KMS-11 (cell line): ENCODE measurements around the gene TNN.

Source experiments
- H2AFZ ChIP-seq: fragments of 200-600 bp; sonication (generic); 2 replicates; pipeline ENCODE4 v1.6.1; 2016; ENCODE audit warnings: antibody characterized with exemption, mixed run types, low read depth
- H3K27ac ChIP-seq: fragments of 200-600 bp; sonication (generic); 2 replicates; pipeline ENCODE4 v1.6.1; 2016; ENCODE audit warnings: mild to moderate bottlenecking, mixed run types
- H3K27me3 ChIP-seq: fragments of 200-600 bp; sonication (generic); 2 replicates; pipeline ENCODE4 v1.6.1; 2017; ENCODE audit warnings: mild to moderate bottlenecking, low read depth, mixed run types, moderate library complexity; ENCODE audit not compliant: insufficient read depth
- H3K36me3 ChIP-seq: fragments of 200-600 bp; sonication (generic); 2 replicates; pipeline ENCODE4 v1.6.1; 2017; ENCODE audit warnings: mild to moderate bottlenecking, mixed run types; ENCODE audit not compliant: insufficient read depth
- H3K4me1 ChIP-seq: fragments of 200-600 bp; sonication (generic); 2 replicates; pipeline ENCODE4 v1.6.1; 2016; ENCODE audit warnings: mild to moderate bottlenecking, low read depth, mixed run types; ENCODE audit not compliant: poor library complexity, severe bottlenecking
- H3K4me2 ChIP-seq: fragments of 200-600 bp; sonication (generic); 2 replicates; pipeline ENCODE4 v1.7.0; 2016; ENCODE audit warnings: mild to moderate bottlenecking, mixed run types
- H3K4me3 ChIP-seq: fragments of 200-600 bp; sonication (generic); IDR thresholded peaks from 2 replicates; pipeline ENCODE4 v1.6.1; 2017; ENCODE audit warnings: low read depth, low read length, mixed read lengths; ENCODE audit not compliant: insufficient read depth
- H3K79me2 ChIP-seq: fragments of 200-600 bp; sonication (generic); 2 replicates; pipeline ENCODE4 v1.6.1; 2016; ENCODE audit warnings: low read depth, mixed run types; ENCODE audit not compliant: insufficient read depth
- H3K9ac ChIP-seq: fragments of 200-600 bp; sonication (generic); 2 replicates; pipeline ENCODE4 v1.6.1; 2016; ENCODE audit warnings: mild to moderate bottlenecking, mixed run types
- H4K20me1 ChIP-seq: fragments of 200-600 bp; sonication (generic); 2 replicates; pipeline ENCODE4 v1.6.1; 2016; ENCODE audit warnings: mild to moderate bottlenecking, mixed run types; ENCODE audit not compliant: insufficient read depth
- CTCF ChIP-seq: fragments of 200-600 bp; sonication (generic); conservative IDR thresholded peaks from 2 replicates; pipeline ENCODE4 v1.6.1; 2017; ENCODE audit warnings: low read depth, mild to moderate bottlenecking, antibody characterized with exemption, low read length, moderate library complexity, mixed read lengths

Gene TNN

GRCh38 chr1:175136246-175136645 lies 68.6 kb downstream of the TNN start:
- Histone ChIP-seq H4K20me1 (no peaks in the 10 kb centered on the region), H3K36me3 (no peaks in the 10 kb centered on the region), H3K79me2 (no peaks in the 10 kb centered on the region), H3K4me1 (no peaks in the 10 kb centered on the region), H3K9ac (no peak overlapping the region), H2AFZ (no peak overlapping the region), H3K4me2 (no peak overlapping the region), H3K4me3 (no peak overlapping the region), H3K27me3 (no peaks in the 10 kb centered on the region), H3K27ac (no peak overlapping the region)
- TF ChIP-seq CTCF = no peak

- TF ChIP-seq CTCF = no peak
- H4K20me1 ChIP-seq = no peaks in the 10 kb centered on the region
- H3K4me2 ChIP-seq = no peak overlapping the region
- no peaks in the 10 kb centered on the region for H3K27me3 ChIP-seq
- H3K36me3 ChIP-seq = no peaks in the 10 kb centered on the region
- H3K4me3 ChIP-seq = no peak overlapping the region
- H3K79me2 ChIP-seq = no peaks in the 10 kb centered on the region
- H2AFZ ChIP-seq = no peak overlapping the region
- H3K9ac ChIP-seq = no peak overlapping the region
- H3K4me1 ChIP-seq = no peaks in the 10 kb centered on the region
- no peak overlapping the region for H3K27ac ChIP-seq
Measured at GRCh38 chr1:175137369-175137768, 69.7 kb downstream of the TNN start.

GRCh38 chr1:175138579-175138978 lies 70.9 kb downstream of the TNN start:
- no peak for TF ChIP-seq CTCF
- H3K27me3 ChIP-seq = no peaks in the 10 kb centered on the region
- no peak overlapping the region for H3K9ac ChIP-seq
- no peak overlapping the region for H3K4me2 ChIP-seq
- H3K4me1 ChIP-seq = no peaks in the 10 kb centered on the region
- no peaks in the 10 kb centered on the region for H4K20me1 ChIP-seq
- H2AFZ ChIP-seq = no peak overlapping the region
- no peaks in the 10 kb centered on the region for H3K36me3 ChIP-seq
- H3K27ac ChIP-seq = no peak overlapping the region
- no peaks in the 10 kb centered on the region for H3K79me2 ChIP-seq
- no peak overlapping the region for H3K4me3 ChIP-seq

- Histone ChIP-seq H3K27me3 (no peaks in the 10 kb centered on the region), H3K4me2 (peak overlapping the region; percentile 46), H3K4me3 (no peak overlapping the region), H3K36me3 (no peaks in the 10 kb centered on the region), H3K79me2 (no peaks in the 10 kb centered on the region), H2AFZ (peak overlapping the region; percentile 31), H4K20me1 (no peaks in the 10 kb centered on the region), H3K4me1 (peaks cover 4% of the 10 kb centered on the region), H3K9ac (no peak overlapping the region), H3K27ac (no peak overlapping the region)
- TF ChIP-seq CTCF = no peak
Measured at GRCh38 chr1:175145899-175146528, 78.4 kb downstream of the TNN start.
